Fibroblast of skin of abdomen (primary cell): ENCODE results near the gene SLC16A11.
"Not testable (repeated sequence)": the region's sequence is repeated elsewhere in the genome, so short reads cannot be mapped to it uniquely, and the experiment has no call there.

Source experiments
- DNase-seq: peaks from one replicate; pipeline ENCODE4 v3.0.0-alpha.2; 2013

SLC16A11 gene

DNA sequence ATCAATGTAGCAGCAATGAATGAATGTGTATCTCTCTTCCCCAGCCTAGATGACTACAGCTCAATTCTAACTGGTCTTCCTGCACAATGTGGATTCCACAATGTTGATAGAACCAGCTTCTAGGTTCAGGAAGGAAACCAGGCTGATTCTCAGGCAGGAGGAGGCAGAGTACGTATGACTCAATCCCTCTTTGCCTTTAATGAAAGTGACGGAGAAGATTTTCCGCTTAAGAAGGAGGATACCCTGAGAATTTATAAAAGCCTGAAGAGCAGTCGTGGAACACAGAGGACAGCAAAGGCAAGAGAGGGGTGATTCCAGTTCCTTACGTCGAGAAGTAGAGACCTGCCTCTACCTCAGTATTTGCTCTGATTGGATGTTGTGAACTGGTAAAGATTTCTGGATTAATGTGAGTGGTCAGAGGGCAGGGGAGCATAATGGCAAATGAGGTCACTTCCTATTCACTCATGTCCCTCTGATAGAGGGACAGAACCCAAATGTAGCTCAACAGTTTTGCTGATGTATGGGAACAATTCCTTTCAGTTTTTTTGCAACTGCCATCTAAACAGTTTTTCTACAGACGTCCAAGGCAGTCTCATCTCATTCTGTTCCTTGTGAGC is 15.0 kb upstream of the SLC16A11 start:
- no peak for DNase-seq

DNA sequence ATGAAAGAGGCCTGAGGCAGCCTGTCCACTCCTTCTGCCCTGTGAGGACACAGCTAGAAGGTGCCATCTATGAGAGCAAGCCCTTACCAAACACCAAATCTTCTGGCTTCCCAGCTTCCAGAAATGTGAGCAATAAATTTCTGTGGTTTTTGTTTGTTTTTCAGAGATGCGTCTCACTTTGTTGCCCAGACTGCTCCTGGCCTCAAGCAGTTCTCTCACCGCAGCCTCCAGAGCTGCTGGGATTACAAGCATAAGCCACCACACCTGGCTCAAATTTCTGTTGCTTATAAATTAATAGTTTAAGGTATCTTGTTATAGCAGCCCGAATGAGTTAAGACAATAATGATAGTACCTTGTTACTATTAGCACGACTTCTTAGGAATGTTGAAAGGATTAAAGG is 12.5 kb upstream of the SLC16A11 start:
- DNase-seq = no peak

DNA sequence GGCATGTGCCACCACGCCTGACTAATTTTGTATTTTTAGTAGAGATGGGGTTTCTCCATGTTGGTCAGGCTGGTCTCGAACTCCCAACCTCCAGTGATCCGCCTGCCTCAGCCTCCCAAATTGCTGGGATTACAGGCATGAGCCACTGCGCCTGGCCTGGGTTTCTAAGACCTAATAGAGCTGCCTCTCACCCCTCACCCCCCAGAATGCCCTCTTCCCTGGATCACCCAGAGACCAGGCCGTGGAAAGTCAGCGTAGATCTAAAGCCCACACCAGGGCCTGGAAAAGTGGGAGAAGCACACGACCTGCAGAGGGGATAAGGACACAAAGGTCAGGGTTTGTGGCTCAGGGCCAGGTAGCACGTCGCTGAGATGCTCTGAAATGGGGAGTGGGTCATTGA is 6.7 kb upstream of the SLC16A11 start:
- not testable (repeated sequence) for DNase-seq

- no peak for DNase-seq
Measured at GRCh38 chr17:7048968-7049367, 5.1 kb upstream of the SLC16A11 start.

- DNase-seq = no peak
Measured at GRCh38 chr17:7047566-7047965, 3.7 kb upstream of the SLC16A11 start.

DNA sequence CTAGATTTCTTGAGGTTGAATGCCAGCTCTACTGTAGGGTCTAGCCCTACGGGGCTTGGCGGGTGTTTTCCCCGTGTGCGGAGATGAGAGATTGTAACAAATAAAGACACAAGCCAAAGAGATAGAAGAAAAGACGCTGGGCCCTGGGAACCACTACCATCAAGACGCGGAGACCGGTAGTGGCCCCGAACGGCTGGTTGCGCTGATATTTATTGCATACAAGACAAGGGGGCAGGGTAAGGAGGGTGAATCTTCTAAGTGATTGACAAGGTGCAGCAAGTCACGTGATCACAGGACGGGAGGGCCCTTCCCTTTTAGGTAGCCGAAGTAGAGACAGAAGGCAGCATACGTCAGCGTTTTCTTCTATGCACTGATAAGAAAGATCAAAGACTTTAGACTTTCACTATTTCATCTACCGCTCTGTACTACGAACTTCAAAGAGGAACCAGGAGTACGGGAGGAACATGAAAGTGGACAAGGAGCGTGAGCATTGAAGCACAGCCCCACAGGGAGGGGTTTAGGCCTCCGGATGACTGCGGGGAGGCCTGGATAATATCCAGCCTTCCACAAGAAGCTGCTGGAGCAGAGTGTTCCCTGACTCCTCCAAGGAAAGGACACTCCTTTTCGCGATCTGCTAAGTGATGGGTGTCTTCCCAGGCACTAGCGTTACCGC is 3.0 kb upstream of the SLC16A11 start:
- not testable (repeated sequence) for DNase-seq

DNA sequence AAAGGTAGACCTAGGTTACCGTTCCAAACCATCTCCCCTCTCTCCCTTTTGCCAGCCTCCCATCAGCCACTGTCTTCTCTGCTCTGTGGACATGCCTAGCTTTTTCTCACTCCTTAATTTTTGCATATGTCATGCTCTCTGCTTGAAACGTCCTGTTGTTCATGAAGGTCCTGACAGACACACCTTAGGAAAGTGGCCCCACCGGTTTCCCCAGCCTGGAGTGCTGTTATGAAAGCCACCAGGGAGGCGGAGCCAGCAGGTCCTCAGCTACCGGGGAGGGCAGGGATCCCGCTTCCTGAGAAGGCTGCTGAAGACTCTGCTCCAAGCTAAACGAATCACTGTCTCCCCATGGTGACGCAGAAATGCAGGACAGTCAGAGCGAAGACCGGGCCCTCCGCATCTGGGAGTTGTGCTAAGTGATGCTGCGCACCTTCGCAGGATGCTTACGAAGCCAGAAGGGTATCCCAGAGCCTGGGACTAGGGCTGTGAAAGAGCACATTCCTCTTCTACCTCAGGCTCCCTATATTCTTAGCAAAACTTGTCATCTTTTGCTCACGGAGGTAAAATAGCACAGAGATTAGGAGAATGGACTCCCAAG is 2.3 kb upstream of the SLC16A11 start:
- no peak for DNase-seq

DNA sequence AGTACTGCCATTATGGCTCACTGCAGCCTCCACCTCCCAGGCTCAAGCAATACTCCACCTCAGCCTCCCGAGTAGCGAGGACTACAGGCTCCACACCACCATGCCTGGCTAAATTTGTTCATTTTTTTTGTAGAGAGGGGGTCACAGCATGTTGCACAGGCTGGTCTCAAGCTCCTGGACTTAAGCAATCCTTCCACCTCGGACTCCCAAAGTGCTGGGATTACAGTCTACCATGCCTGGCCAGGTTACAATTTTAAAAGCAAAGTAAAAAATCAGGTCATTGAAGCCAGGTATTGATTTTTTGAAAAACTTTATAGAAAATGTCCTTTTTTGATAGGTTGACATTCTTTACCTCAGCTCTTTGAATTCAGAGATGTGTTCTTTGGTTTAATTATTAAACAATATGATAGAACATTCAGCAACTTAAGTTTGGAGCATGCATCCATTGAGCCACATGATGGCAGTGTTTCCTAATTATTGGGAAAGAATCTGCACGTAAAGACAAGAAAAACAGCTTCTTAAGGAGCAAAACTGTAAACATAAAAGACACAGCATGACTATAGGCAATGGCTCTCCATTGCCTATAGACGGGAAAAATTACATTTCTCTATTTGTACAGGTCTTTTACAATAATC is 1.7 kb upstream of the SLC16A11 start:
- DNase-seq = peak; percentile 71

- no peak for DNase-seq
Measured at GRCh38 chr17:7043182-7043496, 753 bp downstream of the SLC16A11 start.

- DNase-seq = no peak
Measured at GRCh38 chr17:7042501-7043181, 1.3 kb downstream of the SLC16A11 start.

GRCh38 chr17:7041607-7042500 is 2.0 kb downstream of the SLC16A11 start:
- DNase-seq = no peak

- no peak for DNase-seq
Measured at GRCh38 chr17:7039832-7040231, 4.1 kb downstream of the SLC16A11 start.

- DNase-seq = no peak
Measured at GRCh38 chr17:7038025-7038862, 5.6 kb downstream of the SLC16A11 start.

DNA sequence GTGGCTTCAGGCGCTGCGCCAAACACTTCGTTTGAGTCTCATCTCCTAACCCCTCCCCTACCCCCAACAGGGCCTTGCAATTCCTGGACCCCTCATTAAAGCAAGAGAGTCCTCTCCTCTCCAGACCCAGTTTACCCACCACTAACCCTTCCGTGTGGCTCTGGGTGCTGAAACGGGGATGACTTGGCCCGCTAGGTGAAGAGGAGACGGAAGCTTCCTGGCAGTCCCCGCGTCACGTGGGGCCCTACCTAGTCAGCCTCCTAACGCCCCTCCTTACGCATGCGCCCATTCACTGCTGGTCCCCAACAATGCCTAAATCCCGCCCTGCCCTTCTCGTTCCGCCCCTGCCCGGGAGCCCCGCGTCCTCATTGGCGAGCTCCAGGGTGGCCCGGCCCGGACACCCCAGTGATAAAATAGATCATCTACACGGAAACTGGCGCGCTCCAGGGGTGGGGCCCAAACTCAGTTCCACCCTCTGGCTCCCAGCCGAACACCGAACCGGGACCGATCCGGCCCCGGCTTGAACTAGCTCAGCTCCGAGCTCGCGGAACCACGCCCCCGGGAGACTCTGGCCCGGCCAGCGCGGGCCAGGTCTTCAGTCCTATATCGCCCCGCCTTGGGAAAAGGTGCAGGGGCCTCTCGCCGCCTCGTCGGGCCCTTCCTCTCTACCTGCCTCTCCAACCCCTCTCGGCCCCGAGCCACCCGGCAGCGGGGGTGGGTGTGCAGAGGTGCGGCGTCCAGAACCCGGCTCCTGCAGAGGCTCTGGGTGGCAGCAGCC is 8.1 kb downstream of the SLC16A11 start, which contains the start of gene SLC16A13:
Gene SLC16A13 (plus strand): TSS at position 425 of the 778 bp plus-strand sequence. CDS start 368 bp downstream, outside the sequence.
- peak; percentile 94 for DNase-seq

DNA sequence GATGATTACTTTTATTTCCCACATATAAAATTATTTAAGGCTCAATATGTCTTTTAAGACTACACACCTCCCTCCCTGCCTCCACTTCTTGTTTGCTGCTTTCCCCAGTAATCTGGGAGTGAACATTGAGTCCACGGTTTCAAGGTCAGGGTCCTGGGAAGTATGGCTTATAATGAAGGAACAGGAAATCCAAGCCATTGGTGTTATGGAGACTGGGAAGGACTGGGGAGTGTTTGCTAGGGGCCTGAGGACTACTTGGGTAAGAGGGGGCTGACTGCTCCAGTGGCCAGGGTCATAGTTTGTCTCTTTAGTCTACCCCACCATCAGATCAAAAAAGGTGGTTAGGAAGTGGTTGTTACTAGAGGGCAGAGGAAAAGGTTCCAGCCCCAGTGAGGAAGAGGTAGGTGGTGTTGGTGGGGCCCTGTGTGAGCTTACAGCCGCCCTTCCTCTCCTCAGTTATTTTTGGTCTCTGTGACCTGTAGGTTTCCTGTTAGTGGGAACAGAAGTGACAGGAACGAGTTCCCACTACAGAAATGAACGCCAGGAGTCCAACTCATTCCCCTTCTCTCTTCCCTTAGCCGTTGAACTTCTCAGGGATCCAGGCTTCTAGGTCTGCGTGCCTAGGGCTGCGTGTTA is 8.8 kb downstream of the SLC16A11 start:
- DNase-seq = no peak

DNA sequence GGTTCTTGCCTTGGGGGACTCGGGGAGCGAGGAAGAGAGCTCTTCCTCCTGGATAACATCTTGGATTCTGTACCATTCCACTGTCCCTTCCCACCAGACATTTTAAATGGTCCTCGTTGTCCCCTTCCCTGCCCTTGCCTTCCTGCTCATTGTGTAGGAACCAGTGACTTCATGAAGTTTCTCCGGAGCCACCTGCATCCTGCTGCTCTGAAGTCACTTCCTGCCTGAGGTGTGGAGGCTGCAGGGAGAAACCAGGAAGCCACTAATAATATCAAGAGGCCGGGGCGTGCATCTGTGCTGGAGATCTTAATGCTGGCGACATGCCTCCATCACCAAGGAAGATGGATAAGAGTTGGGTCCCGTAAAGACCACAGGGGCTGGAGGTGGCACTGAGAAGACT is 14.2 kb downstream of the SLC16A11 start:
- DNase-seq = no peak

- DNase-seq = no peak
Measured at GRCh38 chr17:7029096-7029495, 14.8 kb downstream of the SLC16A11 start.

- DNase-seq = no peak
Measured at GRCh38 chr17:7027335-7027734, 16.6 kb downstream of the SLC16A11 start.

DNA sequence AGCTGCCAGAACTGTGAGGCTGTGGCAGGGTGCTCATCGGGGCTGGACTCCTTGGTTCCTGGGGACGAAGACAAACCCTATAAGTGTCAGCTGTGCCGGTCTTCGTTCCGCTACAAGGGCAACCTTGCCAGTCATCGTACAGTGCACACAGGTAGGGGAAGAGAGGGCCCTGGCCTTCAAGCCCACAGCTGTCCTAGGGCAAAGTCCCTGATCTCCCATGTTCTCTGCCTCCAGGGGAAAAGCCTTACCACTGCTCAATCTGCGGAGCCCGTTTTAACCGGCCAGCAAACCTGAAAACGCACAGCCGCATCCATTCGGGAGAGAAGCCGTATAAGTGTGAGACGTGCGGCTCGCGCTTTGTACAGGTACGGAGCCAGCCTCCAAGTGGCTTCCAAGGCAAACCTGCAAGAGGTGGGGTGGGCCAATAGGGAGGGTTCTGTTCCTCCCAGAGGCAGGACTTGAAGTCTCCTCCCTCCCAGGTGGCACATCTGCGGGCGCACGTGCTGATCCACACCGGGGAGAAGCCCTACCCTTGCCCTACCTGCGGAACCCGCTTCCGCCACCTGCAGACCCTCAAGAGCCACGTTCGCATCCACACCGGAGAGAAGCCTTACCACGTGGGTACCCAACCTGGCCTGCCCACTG is 17.3 kb downstream of the SLC16A11 start:
- DNase-seq = no peak
